ENCODE results near the gene KCNIP3.
"Not testable (repeated sequence)": the region's sequence is repeated elsewhere in the genome, so short reads cannot be mapped to it uniquely, and the experiment has no call there.

KCNIP3 gene
- 0 to 0.14 reads per million in 2 donors for total RNA-seq

DNA sequence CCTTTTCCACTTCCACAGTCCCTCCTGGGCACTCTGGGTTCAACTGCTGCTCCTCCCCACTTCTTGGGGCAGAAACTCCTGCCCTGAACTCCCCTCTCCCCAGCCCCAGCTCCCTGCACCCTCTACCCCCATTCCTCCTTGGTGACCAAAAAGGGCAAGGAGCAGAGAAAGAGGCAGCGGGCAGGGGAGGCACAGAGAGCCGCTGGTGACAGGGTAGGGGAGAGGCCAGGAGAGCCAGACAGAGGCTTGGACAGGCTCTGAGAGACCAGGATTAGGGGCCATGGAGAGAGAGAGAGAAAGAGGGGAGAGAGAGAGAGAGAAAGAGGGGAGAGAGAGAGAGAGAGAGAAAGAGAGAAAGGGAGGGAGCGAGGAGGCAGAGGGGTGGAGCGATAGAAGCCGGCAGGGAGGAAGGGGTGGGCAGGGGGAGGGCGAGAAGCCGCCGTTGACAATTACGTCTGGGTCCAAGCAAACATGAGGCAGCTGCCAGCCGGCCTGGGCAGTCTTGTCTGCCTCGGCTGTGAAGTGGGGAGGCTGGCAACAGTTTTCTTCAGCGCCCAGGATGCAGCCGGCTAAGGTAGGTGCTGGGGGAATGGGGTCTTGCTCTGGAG is at the start of gene KCNIP3:
Gene KCNIP3, plus strand, starts transcription at position 468 of the 608 bp plus-strand sequence. Its CDS starts 92 bp downstream, at position 560.
- no peak for DNase-seq

DNA sequence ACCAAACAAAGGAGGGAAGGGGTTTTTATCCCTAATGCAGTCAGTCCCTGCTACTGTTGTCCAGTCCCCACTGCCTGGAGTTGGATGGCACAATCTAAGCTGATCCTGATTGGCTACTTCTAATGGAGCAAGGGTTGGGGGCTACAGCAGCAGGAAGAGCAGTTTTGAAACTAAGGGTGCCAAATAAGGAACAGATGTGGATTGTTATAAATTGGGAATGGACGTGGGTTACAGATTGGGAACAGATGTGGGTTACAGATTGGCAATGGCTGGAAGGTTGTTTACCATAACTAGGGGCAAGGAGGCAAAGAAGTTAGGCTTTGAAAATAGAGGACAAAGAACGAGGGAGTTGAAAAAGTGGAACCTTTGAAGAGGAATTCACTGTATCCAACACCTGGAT is 38.9 kb upstream of the KCNIP3 start:
- no peak for DNase-seq

DNA sequence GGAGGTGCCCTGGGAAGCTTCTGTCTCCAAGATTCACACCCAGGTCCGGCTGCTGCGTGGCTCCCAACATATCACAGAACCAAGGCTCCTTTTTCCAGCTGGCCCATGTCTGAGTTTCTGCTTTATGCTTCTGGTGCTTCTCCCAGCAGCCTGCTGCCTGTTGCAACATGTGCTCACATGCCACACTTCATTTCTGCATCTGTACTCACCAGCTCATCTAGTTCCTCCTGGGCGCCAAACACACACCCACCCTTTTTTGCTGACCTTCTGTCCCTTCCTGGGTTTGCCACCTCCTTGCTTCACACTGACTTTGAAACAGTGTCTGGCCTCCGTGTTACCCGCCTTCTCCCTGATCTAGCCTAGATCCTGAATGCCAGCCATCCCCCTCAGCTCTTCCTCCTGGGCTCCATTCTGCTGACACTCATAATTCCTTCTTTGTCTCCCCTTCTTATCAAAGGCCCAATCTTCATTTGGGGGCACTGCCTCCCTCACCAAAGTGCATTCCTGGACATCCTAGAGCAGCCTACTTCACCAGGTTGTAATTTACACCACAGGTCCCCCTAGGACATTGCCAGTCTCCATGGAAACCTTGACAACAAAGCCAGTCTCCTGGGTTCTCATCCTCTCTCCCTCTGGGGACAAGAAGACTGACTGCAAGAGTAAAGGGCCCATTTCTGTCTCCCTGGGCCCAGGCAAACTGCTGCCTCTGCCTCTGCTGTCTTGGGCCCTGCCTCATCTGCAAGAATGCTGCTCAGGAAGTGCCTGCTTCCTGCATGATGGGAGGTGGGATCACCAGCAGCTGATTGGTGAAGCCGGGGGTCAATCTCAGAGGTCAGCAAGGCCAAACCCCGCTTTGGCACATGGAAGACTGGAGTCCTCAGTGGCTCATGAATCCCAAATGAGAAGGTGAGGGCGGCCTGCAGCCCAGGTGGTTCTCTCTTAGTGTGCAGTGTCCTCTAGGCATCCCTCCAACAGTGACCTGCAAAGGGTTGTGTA is 36.8 kb upstream of the KCNIP3 start:
- DNase-seq: no peak

DNA sequence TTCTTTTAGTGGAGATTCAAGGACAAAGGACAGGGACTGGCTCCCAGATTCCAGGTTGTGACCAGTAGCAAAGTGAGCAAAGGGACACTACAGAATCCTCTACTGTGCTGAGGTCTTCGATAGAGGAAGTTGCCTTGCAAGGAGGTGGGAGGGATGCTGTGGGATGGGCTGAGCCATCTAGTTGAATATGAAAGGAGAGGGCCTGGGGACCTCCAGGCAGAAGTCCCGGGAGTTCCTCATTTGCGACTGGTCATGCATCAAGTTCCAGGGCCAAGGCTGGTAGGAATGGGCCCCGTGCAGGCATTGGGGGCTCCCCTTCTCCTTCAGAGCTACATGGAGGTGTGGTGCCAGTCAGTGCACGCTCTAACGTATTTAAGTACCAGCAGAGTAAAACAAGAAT is 35.5 kb upstream of the KCNIP3 start:
- no peak for DNase-seq

DNA sequence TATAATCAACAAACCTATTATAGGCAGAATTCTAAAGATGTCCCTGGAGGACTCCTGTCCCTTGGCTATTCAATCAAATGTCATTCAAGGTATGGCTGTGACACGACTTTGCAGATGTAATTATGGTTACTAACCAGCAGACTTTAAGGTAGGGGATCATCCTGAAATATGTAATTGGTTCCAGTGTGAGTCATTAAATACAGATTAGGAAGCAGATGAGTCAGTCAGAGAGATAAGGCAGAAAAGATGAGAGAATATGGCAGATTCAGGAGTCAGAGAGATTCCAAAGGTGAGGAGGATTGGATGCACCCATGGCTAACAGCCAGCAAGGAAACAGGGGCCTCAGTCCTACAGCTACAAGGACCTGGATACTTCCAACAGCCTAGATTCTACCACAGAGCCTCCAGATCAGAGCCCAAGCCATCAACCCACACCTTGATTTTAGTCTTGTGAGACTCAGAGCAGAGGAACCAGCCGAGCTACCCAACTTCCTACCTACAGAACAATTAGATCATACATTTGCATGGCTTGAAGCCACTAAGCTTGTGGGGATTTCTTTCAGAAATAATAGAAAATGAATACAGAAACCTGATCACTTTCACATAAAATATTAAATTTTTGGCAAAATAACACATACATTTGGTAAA is 34.1 kb upstream of the KCNIP3 start:
- no peak for DNase-seq

DNA sequence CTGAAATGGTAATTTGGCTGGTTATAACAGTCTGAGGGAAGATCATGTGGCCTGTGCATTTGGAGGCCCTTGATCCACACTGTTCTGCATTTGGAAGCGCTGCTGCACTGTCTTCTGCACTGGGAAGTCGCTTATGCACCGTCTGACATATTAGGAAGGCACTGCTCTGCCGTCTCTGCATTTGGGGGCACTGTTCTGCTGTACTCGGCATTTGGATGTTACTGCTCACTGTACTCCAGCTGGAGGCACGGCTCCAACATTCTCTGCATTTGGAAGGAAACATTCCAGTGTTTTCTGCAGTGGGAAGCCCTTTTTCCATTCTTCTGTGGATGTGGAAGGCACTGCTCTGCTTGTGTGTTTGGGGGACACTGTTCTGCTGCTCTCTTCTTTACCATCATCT is 32.5 kb upstream of the KCNIP3 start:
- no peak for DNase-seq

DNA sequence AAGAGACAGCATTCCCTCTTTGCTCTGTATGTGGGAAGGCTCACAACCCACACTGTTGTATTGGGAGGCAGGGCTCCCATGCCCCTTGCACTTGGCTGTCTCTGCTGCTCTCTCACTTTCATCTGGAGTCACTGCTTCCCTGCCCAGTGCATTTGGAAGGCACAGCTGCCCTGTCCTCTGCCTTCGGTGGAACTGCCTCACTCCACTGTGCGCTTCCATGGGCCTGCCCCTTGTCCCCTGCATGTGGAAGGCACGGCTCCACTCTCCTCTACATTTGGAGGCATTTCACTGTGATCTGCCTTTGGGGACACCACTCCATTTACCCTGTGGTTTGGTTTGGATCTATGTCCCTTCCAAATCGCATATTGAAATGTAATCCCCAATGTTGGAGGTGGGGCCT is 32.0 kb upstream of the KCNIP3 start:
- DNase-seq: no peak

DNA sequence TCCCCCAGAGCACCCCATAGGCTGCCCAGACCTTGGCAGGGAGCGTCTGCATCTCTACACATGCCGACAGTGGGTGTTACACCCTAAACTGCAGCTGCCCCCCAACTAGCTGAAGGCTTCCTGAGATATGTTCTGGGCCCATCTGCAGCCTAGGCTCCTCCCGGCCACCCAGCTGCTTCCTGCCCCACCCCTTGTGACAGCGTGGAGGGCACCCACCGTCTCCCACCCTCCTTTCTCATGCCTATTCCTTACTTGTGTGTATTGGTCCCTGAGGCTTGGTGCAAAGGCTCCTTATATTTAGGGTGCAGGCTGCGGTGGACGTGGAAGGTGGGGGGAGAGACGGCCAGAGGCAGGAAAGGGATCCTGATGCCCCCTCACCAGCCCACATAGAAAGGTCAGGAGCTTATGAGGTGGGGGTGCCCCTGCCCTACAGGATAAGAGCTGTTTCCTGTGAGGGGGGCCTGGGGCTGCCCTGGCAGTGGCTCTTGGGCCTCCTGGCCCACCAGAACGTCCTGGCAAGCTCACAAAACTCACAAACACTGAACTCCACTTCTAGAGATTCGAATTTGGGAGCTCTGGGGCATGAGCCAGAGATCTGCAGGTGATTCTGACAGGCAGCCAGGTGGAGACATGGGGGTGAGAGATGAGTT is 30.2 kb upstream of the KCNIP3 start:
- no peak for DNase-seq

DNA sequence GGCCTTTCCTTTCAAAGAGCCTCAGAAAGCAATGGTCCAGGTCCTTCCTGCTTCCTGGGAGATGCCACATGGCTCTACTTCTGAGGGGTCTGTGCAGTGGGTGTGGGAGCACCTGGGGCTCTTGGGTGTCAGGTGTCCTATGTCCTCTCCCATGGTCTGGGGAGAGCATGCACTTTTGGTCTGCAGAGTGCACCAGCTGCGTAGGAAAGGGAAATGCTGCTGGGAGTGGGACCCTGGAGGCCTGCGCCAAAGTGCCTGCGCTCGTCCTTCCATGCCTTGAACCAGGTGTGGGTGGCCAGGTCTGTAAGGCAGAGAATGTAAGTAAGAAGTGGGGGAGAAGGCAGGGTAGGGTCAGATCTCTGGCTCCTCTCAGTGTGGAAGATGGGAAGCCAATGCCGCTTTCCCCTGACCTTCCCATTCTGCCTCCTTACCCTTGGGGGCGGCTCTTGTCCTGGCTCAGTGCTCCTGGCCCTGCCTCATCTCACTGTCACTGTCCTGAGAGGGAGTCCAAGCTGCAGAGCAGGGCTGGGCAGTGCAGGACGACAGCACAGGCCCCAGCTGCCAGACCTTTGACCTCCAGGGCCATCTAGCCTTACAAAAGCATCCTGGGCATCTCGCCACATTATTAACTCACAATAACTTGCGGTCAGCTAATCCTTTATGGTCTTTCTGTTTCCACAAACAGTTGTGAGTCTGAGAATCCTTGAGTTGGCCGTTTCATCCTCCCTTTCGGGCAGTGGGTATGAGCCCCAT is 29.5 kb upstream of the KCNIP3 start:
- no peak for DNase-seq

DNA sequence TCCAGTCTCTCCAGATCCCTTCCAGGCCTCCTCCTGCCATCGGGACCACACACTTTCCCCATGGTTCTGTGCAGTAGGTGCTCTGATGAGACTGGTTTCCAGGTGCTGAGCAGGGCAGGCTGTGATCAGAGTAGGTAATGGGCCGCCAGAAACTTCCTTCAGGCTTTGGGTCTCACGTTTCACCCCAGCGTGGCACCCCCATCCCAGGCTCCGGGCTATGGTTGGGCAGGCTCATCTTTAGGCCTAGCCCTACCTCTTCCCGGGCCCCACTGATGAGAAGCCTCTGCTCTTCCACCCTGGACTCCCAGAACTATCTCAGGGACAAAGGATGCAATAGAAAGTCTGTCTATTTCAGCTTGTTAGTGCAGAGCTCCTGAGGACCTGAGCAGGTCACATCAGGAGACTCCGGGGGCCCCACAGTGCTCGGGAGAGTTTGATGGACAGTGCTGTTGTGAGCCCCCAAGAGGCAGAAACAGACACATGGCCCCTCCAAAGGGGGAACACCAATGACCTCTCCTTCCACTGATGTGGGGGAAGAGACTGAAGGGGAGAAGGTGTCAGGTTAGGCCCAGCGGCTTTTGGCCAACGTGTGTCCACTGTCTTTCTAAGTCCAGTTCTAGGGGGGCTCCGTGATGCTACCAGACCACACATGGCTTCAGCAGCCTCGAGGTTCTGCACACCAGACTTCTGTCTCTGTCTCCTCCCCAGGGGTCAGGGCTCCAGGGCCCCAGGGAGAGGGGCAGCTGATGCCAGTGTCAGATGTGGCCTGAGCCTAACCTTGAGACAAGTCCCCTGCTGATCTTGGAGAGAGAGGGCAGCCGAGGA is 28.7 kb upstream of the KCNIP3 start:
- no peak for DNase-seq

DNA sequence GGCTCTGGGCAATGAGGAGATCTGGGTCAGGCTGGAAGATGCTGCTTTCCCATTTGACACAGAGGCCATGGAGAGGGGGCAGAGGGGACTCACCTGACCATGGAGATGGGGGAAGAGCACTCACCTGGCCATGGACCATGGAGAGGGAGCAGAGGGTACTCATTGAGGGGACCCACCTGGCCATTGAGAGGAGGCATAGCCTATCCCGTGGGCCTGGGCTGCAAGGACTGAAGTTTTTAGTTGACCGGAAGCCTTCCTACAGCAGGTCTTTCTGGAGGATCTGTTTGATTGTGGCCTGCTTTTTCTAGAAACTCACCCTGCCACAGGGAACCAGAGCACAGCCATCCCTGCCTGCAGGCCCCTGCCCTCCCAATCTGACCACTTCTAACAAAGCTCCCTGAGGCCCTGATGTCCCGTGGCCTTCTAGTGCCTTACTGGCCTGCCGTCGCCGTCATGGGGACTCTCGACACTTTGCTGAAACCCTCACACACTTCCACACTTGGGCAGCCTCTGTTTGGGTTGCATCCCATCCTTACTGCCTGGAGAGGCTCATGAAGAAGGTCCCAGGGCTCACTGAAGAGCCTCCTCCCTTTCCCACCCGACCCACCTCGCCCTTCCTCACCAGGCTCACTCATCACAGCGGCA is 28.0 kb upstream of the KCNIP3 start:
- DNase-seq: no peak

DNA sequence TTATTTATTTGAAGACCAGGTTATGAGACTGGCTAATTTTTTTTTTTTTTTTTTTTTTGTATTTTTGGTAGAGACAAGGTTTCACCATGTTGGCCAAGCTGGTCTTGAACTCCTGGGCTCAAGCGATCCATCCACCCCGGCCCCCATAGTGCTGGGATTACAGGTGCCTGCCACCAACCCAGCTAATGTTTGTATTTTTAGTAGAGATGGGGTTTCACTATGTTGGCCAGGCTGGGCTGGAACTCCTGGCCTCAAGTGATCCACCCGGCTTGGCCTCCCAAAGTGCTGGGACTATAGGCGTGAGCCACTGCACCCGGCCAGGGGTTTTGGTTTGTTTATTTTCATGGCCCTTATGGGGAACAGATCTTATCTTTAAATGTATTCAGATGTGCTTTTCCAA is 27.4 kb upstream of the KCNIP3 start:
- DNase-seq: not testable (repeated sequence)

DNA sequence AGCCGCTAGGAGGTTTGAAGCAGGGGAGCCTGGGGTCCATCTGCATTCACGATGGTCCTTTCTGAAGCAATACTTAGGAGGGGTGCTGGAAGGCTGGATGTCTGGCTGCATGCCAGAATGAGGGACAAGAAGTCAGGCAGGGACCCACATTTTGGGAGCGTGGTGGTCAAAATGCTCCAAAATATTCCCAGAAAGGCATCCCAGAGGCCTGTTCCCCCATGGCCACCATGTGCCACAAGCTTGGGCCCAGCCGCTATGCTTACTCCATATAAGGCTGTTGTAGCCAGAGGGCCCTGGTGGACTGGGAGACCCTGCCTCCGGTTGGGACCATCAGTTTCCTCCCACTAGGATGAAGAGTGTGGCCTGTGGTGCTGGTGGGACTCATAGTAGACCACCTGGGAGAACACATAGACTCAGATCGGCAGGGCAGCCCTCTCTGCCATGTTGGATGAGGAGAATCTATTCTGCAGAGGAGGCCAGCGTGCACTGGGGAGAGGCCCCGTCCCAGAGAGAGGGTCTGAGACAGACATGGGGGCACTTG is 26.5 kb upstream of the KCNIP3 start:
- no peak for DNase-seq

DNA sequence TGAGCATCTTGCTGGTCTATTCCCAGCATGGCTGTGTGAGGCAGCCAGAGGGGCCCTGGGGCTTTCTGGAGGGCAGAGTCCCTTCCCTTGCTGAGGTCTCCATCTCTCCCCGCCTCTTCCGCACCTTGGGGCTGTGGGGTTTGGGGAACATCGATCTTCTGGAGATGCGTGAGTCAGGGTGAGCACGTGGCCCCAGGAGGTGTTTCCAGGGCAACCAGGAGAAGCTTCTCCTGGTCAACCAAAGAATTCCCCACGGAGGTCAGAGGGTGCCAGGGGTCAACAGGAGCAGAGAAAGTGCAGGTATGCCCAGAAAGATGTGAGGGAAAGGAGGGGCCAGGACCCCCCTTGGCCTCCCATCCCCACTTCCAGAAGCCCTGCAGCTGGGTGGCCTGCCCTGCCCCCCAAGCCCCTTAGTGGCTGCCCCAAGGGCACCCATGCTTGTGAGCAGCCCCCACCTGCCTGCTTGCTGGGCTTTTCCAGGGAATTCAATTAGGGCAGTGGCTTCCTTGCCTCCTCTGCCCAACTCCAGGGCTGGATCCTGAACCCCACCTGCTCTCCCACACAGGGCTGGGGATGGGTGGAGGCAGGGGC is 25.7 kb upstream of the KCNIP3 start:
- no peak for DNase-seq

DNA sequence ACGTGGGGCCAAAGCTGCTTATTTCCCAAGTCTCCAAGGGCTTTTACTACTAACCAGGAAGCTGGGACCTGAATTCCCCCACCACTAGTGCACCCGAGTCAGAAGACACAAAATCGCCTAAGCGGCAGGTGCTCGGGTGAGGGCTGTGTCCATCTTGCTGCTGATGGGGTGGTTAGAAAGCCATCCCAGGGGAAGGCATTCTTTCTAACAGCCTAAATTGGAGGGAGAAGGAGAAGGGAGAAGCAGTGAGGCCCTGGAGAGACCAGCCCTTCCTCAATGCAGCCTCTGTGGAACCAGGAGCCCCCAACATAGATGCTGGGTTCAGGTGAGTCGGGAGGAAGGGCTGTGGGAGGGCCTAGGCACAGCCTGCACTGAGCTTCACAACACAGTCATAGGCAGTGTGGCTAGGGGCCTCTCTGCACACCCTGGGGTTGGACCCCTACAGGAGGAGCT is 24.8 kb upstream of the KCNIP3 start:
- no peak for DNase-seq

DNA sequence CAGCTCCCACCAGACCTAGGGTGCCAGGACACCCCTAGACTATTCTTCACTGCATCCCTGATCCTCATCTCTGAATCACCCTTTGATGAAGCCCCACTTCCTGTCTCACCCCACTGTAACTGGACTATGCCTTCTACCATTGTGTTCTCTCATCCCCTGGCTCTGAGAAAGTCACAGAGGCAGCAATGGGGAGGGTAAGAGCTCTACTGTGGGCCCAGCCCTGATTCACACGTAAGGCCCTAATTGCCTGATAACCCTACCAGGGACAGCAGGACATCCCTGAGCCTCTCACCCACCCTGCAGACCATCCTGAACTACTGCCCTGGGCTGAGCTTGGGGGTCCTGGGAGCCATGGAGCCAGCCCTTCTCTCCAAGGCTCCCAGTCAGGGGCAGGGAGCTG is 24.4 kb upstream of the KCNIP3 start:
- DNase-seq: no peak

DNA sequence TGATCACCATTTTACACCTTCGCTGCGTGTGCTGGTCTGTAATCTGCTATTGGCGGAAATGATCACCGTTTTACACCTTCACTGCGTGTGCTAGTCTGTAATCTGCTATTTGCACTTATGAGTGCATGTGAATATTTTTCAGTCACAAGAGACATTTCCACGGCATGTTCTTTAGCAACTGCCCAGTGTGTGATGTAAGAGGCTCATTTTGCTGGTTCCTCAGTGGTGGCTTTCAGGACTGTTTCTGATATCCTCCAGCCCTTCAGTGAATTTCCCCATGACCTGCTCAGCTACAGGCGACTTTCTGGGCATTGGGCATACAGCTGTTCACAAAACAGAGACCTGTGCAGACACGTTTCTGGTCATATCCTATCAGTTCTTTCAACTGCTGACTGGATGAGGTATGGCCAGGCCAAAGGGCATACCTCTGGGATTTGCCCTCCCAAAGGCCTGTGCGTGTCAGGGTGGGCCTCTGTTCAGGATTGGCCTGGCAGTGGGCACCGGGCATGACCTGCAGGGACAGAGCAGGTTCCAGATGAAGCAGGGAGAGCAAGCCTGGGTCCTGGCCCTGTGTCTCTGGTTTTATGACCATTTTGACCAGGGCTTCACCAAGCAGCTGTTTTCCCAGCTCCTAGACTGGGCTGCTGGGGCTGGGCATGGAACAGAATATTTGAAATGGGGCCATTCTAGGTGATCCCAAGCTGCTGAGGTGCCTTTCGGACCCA is 23.4 kb upstream of the KCNIP3 start:
- DNase-seq: no peak

DNA sequence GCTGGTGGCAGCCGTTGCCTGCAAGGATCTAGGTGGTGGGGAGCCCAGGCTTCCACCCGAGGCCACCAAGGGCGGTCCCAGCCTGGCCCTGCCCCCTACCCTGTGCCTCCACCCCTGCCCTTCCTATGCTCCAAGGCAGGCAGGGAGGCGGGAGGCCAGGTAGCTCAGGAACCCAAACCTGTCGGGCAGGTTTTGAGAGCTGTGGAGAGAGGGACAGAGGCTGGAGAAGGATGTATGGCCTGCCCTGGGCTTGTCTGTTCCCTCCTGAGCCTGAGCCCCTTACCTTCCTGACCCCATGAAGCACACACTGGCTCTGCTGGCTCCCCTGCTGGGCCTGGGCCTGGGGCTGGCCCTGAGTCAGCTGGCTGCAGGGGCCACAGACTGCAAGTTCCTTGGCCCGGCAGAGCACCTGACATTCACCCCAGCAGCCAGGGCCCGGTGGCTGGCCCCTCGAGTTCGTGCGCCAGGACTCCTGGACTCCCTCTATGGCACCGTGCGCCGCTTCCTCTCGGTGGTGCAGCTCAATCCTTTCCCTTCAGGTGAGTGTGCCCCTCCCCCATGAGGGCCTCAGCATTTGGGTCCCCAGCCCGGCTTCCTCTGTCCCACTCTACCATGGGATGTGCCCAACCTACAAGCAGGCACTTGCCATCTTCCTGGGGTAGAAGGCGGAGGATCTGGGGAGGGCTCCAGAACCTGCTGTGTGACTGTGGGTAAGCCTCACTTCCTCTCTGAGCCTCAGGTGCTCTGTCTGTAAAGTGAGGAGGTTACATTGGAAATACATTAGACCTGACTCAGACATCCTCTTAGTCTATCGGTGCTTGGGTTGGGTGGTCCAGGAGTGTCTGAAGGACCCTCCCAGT is 22.6 kb upstream of the KCNIP3 start, which contains the start of gene PROM2:
Gene PROM2, plus strand, starts transcription at position 159 of the 860 bp plus-strand sequence. Its CDS starts 137 bp downstream, at position 296.
- no peak for DNase-seq
